ENCODE measurements around the gene BCAS1. TPM values are rescaled to one million over a fixed set of nuclear protein-coding genes. Genes with fewer than 3 reads are reported as not detected.

Gene BCAS1
- total and polyA plus RNA-seq, 2 donors (not counting 1 experiment from before 2014, with no cell fraction given): 0.97 to 1.1 TPM

DNA sequence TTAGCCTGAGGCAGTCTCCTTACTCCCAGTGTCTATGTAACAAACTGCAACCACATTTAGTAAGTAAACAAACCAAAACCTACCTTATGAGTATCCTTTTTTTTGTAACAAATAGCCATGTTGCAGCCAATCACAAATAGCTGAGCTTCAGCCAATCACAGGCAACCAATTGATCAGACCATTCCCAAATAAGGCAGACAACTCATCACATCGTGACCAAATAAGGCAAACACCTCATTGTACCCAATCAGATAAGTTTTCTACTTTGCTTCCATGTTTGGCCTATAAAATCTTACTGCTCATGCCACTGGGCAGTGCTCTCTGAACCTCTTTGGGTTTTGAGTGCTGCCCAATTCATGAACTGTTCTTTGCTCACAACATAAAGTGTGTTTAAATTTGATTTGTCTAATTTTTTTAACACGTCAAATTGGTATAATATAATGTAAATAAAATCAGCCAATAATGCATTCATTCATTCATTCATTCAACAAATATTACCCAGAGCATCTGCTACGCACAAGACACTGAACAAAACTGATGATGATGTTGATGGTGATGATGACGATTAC lies 117.8 kb downstream of the BCAS1 start:
- TF ChIP-seq, protein P1, sequence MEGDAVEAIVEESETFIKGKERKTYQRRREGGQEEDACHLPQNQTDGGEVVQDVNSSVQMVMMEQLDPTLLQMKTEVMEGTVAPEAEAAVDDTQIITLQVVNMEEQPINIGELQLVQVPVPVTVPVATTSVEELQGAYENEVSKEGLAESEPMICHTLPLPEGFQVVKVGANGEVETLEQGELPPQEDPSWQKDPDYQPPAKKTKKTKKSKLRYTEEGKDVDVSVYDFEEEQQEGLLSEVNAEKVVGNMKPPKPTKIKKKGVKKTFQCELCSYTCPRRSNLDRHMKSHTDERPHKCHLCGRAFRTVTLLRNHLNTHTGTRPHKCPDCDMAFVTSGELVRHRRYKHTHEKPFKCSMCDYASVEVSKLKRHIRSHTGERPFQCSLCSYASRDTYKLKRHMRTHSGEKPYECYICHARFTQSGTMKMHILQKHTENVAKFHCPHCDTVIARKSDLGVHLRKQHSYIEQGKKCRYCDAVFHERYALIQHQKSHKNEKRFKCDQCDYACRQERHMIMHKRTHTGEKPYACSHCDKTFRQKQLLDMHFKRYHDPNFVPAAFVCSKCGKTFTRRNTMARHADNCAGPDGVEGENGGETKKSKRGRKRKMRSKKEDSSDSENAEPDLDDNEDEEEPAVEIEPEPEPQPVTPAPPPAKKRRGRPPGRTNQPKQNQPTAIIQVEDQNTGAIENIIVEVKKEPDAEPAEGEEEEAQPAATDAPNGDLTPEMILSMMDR (IDR thresholded peaks at IDR 0.05): no peak
- no peak for TF ChIP-seq EZH2 (IDR thresholded peaks at IDR 0.05; ENCODE audit: borderline replicate concordance, insufficient read depth, low read depth, low read length, poor library complexity, severe bottlenecking)
- H3K79me2 ChIP-seq (ENCODE audit: control insufficient read depth, insufficient read depth, low read length): no peaks in the 10 kb centered on the region
- H3K4me1 Mint-ChIP-seq: peaks cover 22% of the 10 kb centered on the region
- no peak overlapping the region for H2AFZ ChIP-seq (ENCODE audit: insufficient read depth, low read depth, low read length, poor library complexity, severe bottlenecking)
- no peaks in the 10 kb centered on the region for H3K27me3 Mint-ChIP-seq
- peaks cover 4% of the 10 kb centered on the region for H3K9me3 Mint-ChIP-seq (ENCODE audit: insufficient read depth)
- WGBS (ENCODE audit: insufficient coverage): 100% methylated on average over 1 of the region's 4 CpGs
- CTCF ChIA-PET: interaction anchor here (1.1 kb wide), 1 partner anchor 151 kb away, joined by 3 read pairs; no protein-coding TSS in a partner anchor
- H3K36me3 ChIP-seq (replicated peaks in 1 of 2; ENCODE audit: control extremely low read depth in 1 of 2, control insufficient read depth in 1 of 2, extremely low read depth in 1 of 2, insufficient read depth in 2 of 2, low read length in 1 of 2): no peaks in the 10 kb centered on the region
- H3K4me1 ChIP-seq (ENCODE audit: control insufficient read depth in 2 of 2, insufficient read depth in 2 of 2, low read length in 2 of 2): peaks cover 18 to 20% of the 10 kb centered on the region in 2 donors
- H3K4me2 ChIP-seq (replicated peaks; ENCODE audit: low read depth, low read length, poor library complexity, severe bottlenecking): no peak overlapping the region
- intact Hi-C loops (cut with micrococcal nuclease): no loop called here
- ATAC-seq (ENCODE audit: low read depth) (no peak), DNase-seq (no peak)
- H3K4me3 Mint-ChIP-seq: no peak overlapping the region
- no peak overlapping the region for H3K9ac ChIP-seq (ENCODE audit: low read length)
- no peak overlapping the region for H3K27ac ChIP-seq (ENCODE audit: low read length in 2 of 2)
- H3K27ac Mint-ChIP-seq: no peak overlapping the region
- no peaks in the 10 kb centered on the region for H3K27me3 ChIP-seq (replicated peaks in 1 of 4; ENCODE audit: control extremely low read depth in 1 of 4, control insufficient read depth in 3 of 4, insufficient read depth in 4 of 4, low read length in 3 of 4)
- H3K4me3 ChIP-seq (ENCODE audit: control extremely low read depth in 1 of 5, extremely low read depth in 1 of 5, insufficient read depth in 1 of 5, low read depth in 2 of 5, low read length in 4 of 5): no peak overlapping the region
- POLR2A ChIA-PET: no interaction called here
- H4K20me1 ChIP-seq (ENCODE audit: control insufficient read depth, insufficient read depth, low read length, poor library complexity, severe bottlenecking): no peaks in the 10 kb centered on the region
- peaks cover 0 to 5% (median 2%) of the 10 kb centered on the region in 3 donors for H3K9me3 ChIP-seq (ENCODE audit: control extremely low read depth in 1 of 3, control insufficient read depth in 2 of 3, insufficient read depth in 1 of 3, low read length in 2 of 3)

GRCh38 chr20:53950578-53950977 lies 119.8 kb downstream of the BCAS1 start:
- Histone ChIP-seq H2AFZ (ENCODE audit: insufficient read depth, low read depth, low read length, poor library complexity, severe bottlenecking) (no peak overlapping the region), H3K36me3 (replicated peaks in 1 of 2; ENCODE audit: control extremely low read depth in 1 of 2, control insufficient read depth in 1 of 2, extremely low read depth in 1 of 2, insufficient read depth in 2 of 2, low read length in 1 of 2) (no peaks in the 10 kb centered on the region), H4K20me1 (ENCODE audit: control insufficient read depth, insufficient read depth, low read length, poor library complexity, severe bottlenecking) (no peaks in the 10 kb centered on the region), H3K4me1 (ENCODE audit: control insufficient read depth in 2 of 2, insufficient read depth in 2 of 2, low read length in 2 of 2) (peaks cover 18 to 20% of the 10 kb centered on the region in 2 donors), H3K27ac (ENCODE audit: low read length in 2 of 2) (no peak overlapping the region), H3K4me3 (ENCODE audit: control extremely low read depth in 1 of 5, extremely low read depth in 1 of 5, insufficient read depth in 1 of 5, low read depth in 2 of 5, low read length in 4 of 5) (no peak overlapping the region), H3K9ac (ENCODE audit: low read length) (no peak overlapping the region), H3K4me2 (replicated peaks; ENCODE audit: low read depth, low read length, poor library complexity, severe bottlenecking) (no peak overlapping the region), H3K79me2 (ENCODE audit: control insufficient read depth, insufficient read depth, low read length) (no peaks in the 10 kb centered on the region), H3K27me3 (replicated peaks in 1 of 4; ENCODE audit: control extremely low read depth in 1 of 4, control insufficient read depth in 3 of 4, insufficient read depth in 4 of 4, low read length in 3 of 4) (no peaks in the 10 kb centered on the region), H3K9me3 (ENCODE audit: control extremely low read depth in 1 of 3, control insufficient read depth in 2 of 3, insufficient read depth in 1 of 3, low read length in 2 of 3) (peaks cover 0 to 5% (median 2%) of the 10 kb centered on the region in 3 donors)
- Mint-ChIP-seq H3K9me3 (ENCODE audit: insufficient read depth) (peaks cover 4% of the 10 kb centered on the region), H3K4me1 (peaks cover 22% of the 10 kb centered on the region), H3K27me3 (no peaks in the 10 kb centered on the region), H3K27ac (no peak overlapping the region), H3K4me3 (no peak overlapping the region)
- ChIA-PET CTCF (interaction anchor here (1.6 kb wide), 2 partner anchors 10 to 247 kb away, joined by 3 to 4 read pairs; no protein-coding TSS in a partner anchor), POLR2A (interaction anchor here (0.5 kb wide), 1 partner anchor 376 kb away, joined by 16 read pairs; no protein-coding TSS in a partner anchor)
- ATAC-seq (ENCODE audit: low read depth) (no peak), DNase-seq (no peak)
- intact Hi-C loops (cut with micrococcal nuclease): no loop called here
- TF ChIP-seq, protein P1 (IDR thresholded peaks at IDR 0.05): no peak
- no peak for TF ChIP-seq EZH2 (IDR thresholded peaks at IDR 0.05; ENCODE audit: borderline replicate concordance, insufficient read depth, low read depth, low read length, poor library complexity, severe bottlenecking)
- 100% methylated on average over 2 of the region's 3 CpGs for WGBS (ENCODE audit: insufficient coverage)

Data from B cell (primary cell).